Suprapubic skin (tissue), 3 donors: ENCODE measurements around the gene NCKAP5.

Experiments used
- EP300 ChIP-seq: sonication (generic); formaldehyde crosslinking; IDR thresholded peaks from one replicate; pipeline ENCODE4 v1.6.1; 2017; ENCODE audit warnings: antibody characterized with exemption
- TF ChIP-seq, protein P1 (sequence below), 2 donors: fragments of 200-600 bp in 1 of 2; fragments of 450-650 bp in 1 of 2; sonication (generic) in 1 of 2; IDR thresholded peaks; one replicate each; pipeline ENCODE4 v1.5.1; 2016 to 2019; ENCODE audit warnings: antibody characterized with exemption in 2 of 2, mild to moderate bottlenecking in 1 of 2, moderate library complexity in 1 of 2

DNA sequence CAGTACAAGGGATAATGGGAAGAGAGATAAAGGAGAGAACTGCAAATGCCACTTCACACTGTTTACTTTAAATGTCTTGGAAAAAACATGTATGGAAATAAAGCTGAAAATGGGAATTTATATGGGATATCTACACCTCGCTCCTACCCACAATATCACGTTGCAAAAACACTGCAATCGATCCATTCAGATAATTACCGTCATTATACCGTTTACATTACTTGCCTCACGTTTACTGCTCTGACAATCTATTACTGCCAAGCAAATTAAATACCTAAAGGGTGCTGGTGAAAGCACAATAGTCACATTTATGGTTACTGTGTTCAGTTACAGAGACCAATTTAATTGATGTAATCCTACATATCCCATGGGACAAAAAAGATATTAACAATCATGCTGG lies 683.6 kb downstream of the NCKAP5 start:
- TF ChIP-seq, protein P1, sequence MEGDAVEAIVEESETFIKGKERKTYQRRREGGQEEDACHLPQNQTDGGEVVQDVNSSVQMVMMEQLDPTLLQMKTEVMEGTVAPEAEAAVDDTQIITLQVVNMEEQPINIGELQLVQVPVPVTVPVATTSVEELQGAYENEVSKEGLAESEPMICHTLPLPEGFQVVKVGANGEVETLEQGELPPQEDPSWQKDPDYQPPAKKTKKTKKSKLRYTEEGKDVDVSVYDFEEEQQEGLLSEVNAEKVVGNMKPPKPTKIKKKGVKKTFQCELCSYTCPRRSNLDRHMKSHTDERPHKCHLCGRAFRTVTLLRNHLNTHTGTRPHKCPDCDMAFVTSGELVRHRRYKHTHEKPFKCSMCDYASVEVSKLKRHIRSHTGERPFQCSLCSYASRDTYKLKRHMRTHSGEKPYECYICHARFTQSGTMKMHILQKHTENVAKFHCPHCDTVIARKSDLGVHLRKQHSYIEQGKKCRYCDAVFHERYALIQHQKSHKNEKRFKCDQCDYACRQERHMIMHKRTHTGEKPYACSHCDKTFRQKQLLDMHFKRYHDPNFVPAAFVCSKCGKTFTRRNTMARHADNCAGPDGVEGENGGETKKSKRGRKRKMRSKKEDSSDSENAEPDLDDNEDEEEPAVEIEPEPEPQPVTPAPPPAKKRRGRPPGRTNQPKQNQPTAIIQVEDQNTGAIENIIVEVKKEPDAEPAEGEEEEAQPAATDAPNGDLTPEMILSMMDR (IDR thresholded peaks at IDR 0.05): no peak
- TF ChIP-seq EP300: no peak
